ENCODE data around the gene GSN. TPM values are rescaled to one million over a fixed set of nuclear protein-coding genes. Genes with fewer than 3 reads are reported as not detected.

GSN gene
- total and polyA plus RNA-seq, 4 donors = 18.8 to 402 (median 51.6) TPM

GRCh38 chr9:121302341-121302740 is 34.4 kb downstream of the GSN start (continued):
- TF ChIP-seq, protein P1, sequence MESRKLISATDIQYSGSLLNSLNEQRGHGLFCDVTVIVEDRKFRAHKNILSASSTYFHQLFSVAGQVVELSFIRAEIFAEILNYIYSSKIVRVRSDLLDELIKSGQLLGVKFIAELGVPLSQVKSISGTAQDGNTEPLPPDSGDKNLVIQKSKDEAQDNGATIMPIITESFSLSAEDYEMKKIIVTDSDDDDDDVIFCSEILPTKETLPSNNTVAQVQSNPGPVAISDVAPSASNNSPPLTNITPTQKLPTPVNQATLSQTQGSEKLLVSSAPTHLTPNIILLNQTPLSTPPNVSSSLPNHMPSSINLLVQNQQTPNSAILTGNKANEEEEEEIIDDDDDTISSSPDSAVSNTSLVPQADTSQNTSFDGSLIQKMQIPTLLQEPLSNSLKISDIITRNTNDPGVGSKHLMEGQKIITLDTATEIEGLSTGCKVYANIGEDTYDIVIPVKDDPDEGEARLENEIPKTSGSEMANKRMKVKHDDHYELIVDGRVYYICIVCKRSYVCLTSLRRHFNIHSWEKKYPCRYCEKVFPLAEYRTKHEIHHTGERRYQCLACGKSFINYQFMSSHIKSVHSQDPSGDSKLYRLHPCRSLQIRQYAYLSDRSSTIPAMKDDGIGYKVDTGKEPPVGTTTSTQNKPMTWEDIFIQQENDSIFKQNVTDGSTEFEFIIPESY (IDR thresholded peaks at IDR 0.05) = no peak
- TF ChIP-seq FOXA2 (IDR thresholded peaks at IDR 0.05) (no peak), EGR1 (IDR thresholded peaks at IDR 0.05; ENCODE audit: low read depth in 2 of 2) (no peak), YY1 (IDR thresholded peaks at IDR 0.05) (no peak), GABPA (IDR thresholded peaks at IDR 0.05 in 1 of 2, conservative IDR thresholded peaks at IDR 0.05 in 1 of 2) (no peak), FOXA1 (IDR thresholded peaks at IDR 0.05) (no peak), NR2F2 (IDR thresholded peaks at IDR 0.05) (no peak)

DNA sequence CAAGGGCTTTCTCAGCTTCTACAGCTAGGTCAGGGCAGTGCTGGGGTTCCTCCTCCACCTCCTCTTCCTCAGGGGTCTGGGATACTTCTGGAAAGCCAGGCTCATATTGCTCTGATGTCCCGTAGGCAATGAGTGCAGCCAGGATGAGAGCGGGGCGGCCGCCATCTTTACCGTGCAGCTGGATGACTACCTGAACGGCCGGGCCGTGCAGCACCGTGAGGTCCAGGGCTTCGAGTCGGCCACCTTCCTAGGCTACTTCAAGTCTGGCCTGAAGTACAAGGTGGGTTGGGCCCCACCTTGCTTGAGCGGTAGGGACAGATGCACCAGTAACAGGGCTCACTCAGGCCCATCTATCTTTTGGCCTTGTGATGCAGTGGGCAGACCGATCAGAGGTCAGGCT is 34.8 kb downstream of the GSN start:
- DNase-seq (ENCODE audit: low spot score) = no peak
- H3K36me3 ChIP-seq (ENCODE audit: control insufficient read depth in 4 of 4, insufficient read depth in 3 of 4, low read depth in 1 of 4, low read length in 3 of 4) = peaks cover 0 to 6% (median 2%) of the 10 kb centered on the region in 4 donors

More for the DNA sequence above, 34.8 kb downstream of the GSN start:
- peaks cover 4 to 15% (median 7%) of the 10 kb centered on the region in 4 donors for H3K4me1 ChIP-seq (ENCODE audit: control insufficient read depth in 4 of 4, insufficient read depth in 4 of 4, low read length in 3 of 4)
- H3K4me3 ChIP-seq (ENCODE audit: low read depth in 1 of 3, low read length in 3 of 3) = no peak overlapping the region
- no peak overlapping the region for H3K27ac ChIP-seq (ENCODE audit: low read depth in 1 of 2, low read length in 2 of 2)
- WGBS = 98% methylated on average over 13 of the region's 13 CpGs
- no peaks in the 10 kb centered on the region for H3K9me3 ChIP-seq (ENCODE audit: control insufficient read depth in 4 of 4, low read length in 3 of 4)
- TF ChIP-seq HNF4A (conservative IDR thresholded peaks at IDR 0.05) (no peak), CTCF (IDR thresholded peaks at IDR 0.05; ENCODE audit: low read depth, low read length, missing input control) (no peak), RXRA (IDR thresholded peaks at IDR 0.05) (no peak), TAF1 (conservative IDR thresholded peaks at IDR 0.05) (no peak), SP1 (IDR thresholded peaks at IDR 0.05) (no peak), ATF3 (IDR thresholded peaks at IDR 0.05) (no peak), FOXA1 (IDR thresholded peaks at IDR 0.05) (no peak), YY1 (IDR thresholded peaks at IDR 0.05) (no peak), HNF4G (IDR thresholded peaks at IDR 0.05) (no peak), NR2F2 (IDR thresholded peaks at IDR 0.05) (no peak), FOXA2 (IDR thresholded peaks at IDR 0.05) (no peak), GABPA (IDR thresholded peaks at IDR 0.05 in 1 of 2, conservative IDR thresholded peaks at IDR 0.05 in 1 of 2) (no peak), RAD21 (IDR thresholded peaks at IDR 0.05) (no peak), MAX (IDR thresholded peaks at IDR 0.05) (no peak), JUND (IDR thresholded peaks at IDR 0.05) (no peak), EGR1 (IDR thresholded peaks at IDR 0.05; ENCODE audit: low read depth in 2 of 2) (no peak)
- TF ChIP-seq, protein P2, sequence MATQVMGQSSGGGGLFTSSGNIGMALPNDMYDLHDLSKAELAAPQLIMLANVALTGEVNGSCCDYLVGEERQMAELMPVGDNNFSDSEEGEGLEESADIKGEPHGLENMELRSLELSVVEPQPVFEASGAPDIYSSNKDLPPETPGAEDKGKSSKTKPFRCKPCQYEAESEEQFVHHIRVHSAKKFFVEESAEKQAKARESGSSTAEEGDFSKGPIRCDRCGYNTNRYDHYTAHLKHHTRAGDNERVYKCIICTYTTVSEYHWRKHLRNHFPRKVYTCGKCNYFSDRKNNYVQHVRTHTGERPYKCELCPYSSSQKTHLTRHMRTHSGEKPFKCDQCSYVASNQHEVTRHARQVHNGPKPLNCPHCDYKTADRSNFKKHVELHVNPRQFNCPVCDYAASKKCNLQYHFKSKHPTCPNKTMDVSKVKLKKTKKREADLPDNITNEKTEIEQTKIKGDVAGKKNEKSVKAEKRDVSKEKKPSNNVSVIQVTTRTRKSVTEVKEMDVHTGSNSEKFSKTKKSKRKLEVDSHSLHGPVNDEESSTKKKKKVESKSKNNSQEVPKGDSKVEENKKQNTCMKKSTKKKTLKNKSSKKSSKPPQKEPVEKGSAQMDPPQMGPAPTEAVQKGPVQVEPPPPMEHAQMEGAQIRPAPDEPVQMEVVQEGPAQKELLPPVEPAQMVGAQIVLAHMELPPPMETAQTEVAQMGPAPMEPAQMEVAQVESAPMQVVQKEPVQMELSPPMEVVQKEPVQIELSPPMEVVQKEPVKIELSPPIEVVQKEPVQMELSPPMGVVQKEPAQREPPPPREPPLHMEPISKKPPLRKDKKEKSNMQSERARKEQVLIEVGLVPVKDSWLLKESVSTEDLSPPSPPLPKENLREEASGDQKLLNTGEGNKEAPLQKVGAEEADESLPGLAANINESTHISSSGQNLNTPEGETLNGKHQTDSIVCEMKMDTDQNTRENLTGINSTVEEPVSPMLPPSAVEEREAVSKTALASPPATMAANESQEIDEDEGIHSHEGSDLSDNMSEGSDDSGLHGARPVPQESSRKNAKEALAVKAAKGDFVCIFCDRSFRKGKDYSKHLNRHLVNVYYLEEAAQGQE (IDR thresholded peaks at IDR 0.05) = no peak
- TF ChIP-seq, protein P1 (IDR thresholded peaks at IDR 0.05) = no peak
- no peak overlapping the region for H3K9ac ChIP-seq (ENCODE audit: low read depth in 1 of 2, low read length in 2 of 2)
- H3K27me3 ChIP-seq (ENCODE audit: control insufficient read depth in 4 of 4, insufficient read depth in 4 of 4, low read length in 3 of 4) = no peaks in the 10 kb centered on the region
